H9 (cell line): ENCODE results near the gene NAPB. TPM values are rescaled to one million over a fixed set of nuclear protein-coding genes. Genes with fewer than 3 reads are reported as not detected.

ENCODE experiments used
- DNase-seq: peaks from one replicate; pipeline ENCODE4 v3.0.0-alpha.2; 2017
- H2AFZ ChIP-seq: one replicate; pipeline ENCODE4 v1.6.1; 2013; ENCODE audit warnings: mild to moderate bottlenecking, low read length, control low read depth, moderate library complexity
- H2AK5ac ChIP-seq: 2 replicates; pipeline ENCODE4 v1.6.1; 2013; ENCODE audit warnings: low read length, control low read depth, mixed read lengths; ENCODE audit not compliant: insufficient read length
- H2BK120ac ChIP-seq: one replicate; pipeline ENCODE4 v1.6.1; 2013; ENCODE audit warnings: low read depth, mild to moderate bottlenecking, low read length, control low read depth, inconsistent platforms; ENCODE audit not compliant: poor library complexity, severe bottlenecking
- H2BK12ac ChIP-seq: 2 replicates; pipeline ENCODE4 v1.6.1; 2013; ENCODE audit warnings: low read length, control low read depth, mixed read lengths, low read depth; ENCODE audit not compliant: insufficient read length
- H2BK15ac ChIP-seq: 2 replicates; pipeline ENCODE4 v1.6.1; 2013; ENCODE audit warnings: low read depth, low read length, control low read depth
- H2BK20ac ChIP-seq: one replicate; pipeline ENCODE4 v1.6.1; 2013; ENCODE audit warnings: low read depth, mild to moderate bottlenecking, low read length, control low read depth, inconsistent platforms; ENCODE audit not compliant: poor library complexity, severe bottlenecking
- H2BK5ac ChIP-seq: 2 replicates; pipeline ENCODE4 v1.6.1; 2013; ENCODE audit warnings: low read length, control low read depth, mixed read lengths; ENCODE audit not compliant: insufficient read length
- H3K14ac ChIP-seq: 2 replicates; pipeline ENCODE4 v1.6.1; 2013; ENCODE audit warnings: low read length, control low read depth; ENCODE audit not compliant: insufficient read depth
- H3K18ac ChIP-seq: 2 replicates; pipeline ENCODE4 v1.6.1; 2013; ENCODE audit warnings: low read depth, mild to moderate bottlenecking, mixed read lengths, low read length, control low read depth; ENCODE audit not compliant: insufficient read length
- H3K23ac ChIP-seq: 2 replicates; pipeline ENCODE4 v1.6.1; 2013; ENCODE audit warnings: low read length, control low read depth, mixed read lengths, low read depth; ENCODE audit not compliant: insufficient read length
- H3K23me2 ChIP-seq: 2 replicates; pipeline ENCODE4 v1.6.1; 2013; ENCODE audit warnings: low read depth, mild to moderate bottlenecking, mixed read lengths, low read length, control low read depth; ENCODE audit not compliant: insufficient read length, poor library complexity, severe bottlenecking
- H3K27ac ChIP-seq: 2 replicates; pipeline ENCODE4 v1.5.1; 2013; ENCODE audit warnings: low read length, control low read depth, mixed read lengths, low read depth; ENCODE audit not compliant: insufficient read length
- H3K27me3 ChIP-seq: 2 replicates; pipeline ENCODE4 v1.6.1; 2013; ENCODE audit warnings: low read length, control low read depth, inconsistent platforms; ENCODE audit not compliant: insufficient read depth
- H3K4ac ChIP-seq: 2 replicates; pipeline ENCODE4 v1.6.1; 2013; ENCODE audit warnings: low read depth, mild to moderate bottlenecking, control low read depth, inconsistent platforms, low read length, moderate library complexity
- H3K4me1 ChIP-seq: 2 replicates; pipeline ENCODE4 v1.6.1; 2013; ENCODE audit warnings: low read length, control low read depth, inconsistent platforms; ENCODE audit not compliant: insufficient read depth
- H3K4me2 ChIP-seq: 2 replicates; pipeline ENCODE4 v1.6.1; 2013; ENCODE audit warnings: low read length, control low read depth, mixed read lengths; ENCODE audit not compliant: insufficient read length, insufficient read depth
- H3K56ac ChIP-seq: 2 replicates; pipeline ENCODE4 v1.6.1; 2013; ENCODE audit warnings: low read depth, mild to moderate bottlenecking, mixed read lengths, low read length, control low read depth; ENCODE audit not compliant: insufficient read length
- H3K79me1 ChIP-seq: 2 replicates; pipeline ENCODE4 v1.6.1; 2013; ENCODE audit warnings: low read depth, mild to moderate bottlenecking, moderate library complexity, low read length, control low read depth, inconsistent platforms; ENCODE audit not compliant: insufficient read depth, poor library complexity, severe bottlenecking
- H3K79me2 ChIP-seq: 2 replicates; pipeline ENCODE4 v1.6.1; 2013; ENCODE audit warnings: low read length, control low read depth, inconsistent platforms; ENCODE audit not compliant: insufficient read depth
- H3K9ac ChIP-seq: 2 replicates; pipeline ENCODE4 v1.6.1; 2013; ENCODE audit warnings: low read length, control low read depth, mixed read lengths; ENCODE audit not compliant: insufficient read length; ENCODE audit errors: extremely low read depth
- H3K9me3 ChIP-seq: one replicate; pipeline ENCODE4 v1.6.1; 2013; ENCODE audit warnings: low read depth, low read length, inconsistent platforms; ENCODE audit not compliant: control insufficient read depth
- H3T11ph ChIP-seq: one replicate; pipeline ENCODE4 v1.6.1; 2013; ENCODE audit warnings: mild to moderate bottlenecking, low read length, control low read depth, inconsistent platforms
- H4K20me1 ChIP-seq: one replicate; pipeline ENCODE4 v1.6.1; 2013; ENCODE audit not compliant: control insufficient read depth, insufficient read length, insufficient read depth
- H4K5ac ChIP-seq: 2 replicates; pipeline ENCODE4 v1.6.1; 2013; ENCODE audit warnings: low read depth, mild to moderate bottlenecking, mixed read lengths, low read length, control low read depth; ENCODE audit not compliant: insufficient read length
- H4K8ac ChIP-seq: replicated peaks from 2 replicates; pipeline ENCODE4 v1.6.1; 2013; ENCODE audit warnings: low read length, control low read depth, mixed read lengths, low read depth; ENCODE audit not compliant: insufficient read length
- H4K91ac ChIP-seq: 2 replicates; pipeline ENCODE4 v1.6.1; 2013; ENCODE audit warnings: low read depth, mild to moderate bottlenecking, moderate library complexity, mixed read lengths, low read length, control low read depth; ENCODE audit not compliant: insufficient read length
- H3K27ac Mint-ChIP-seq, 3 experiments: 2 replicates in 2 of 3; 3 replicates in 1 of 3; pipeline ENCODE4 v1.8.0; 2020 to 2021; ENCODE audit warnings: mixed read lengths in 3 of 3, mild to moderate bottlenecking in 1 of 3, moderate library complexity in 1 of 3
- H3K27me3 Mint-ChIP-seq: 2 replicates; pipeline ENCODE4 v1.8.0; 2021; ENCODE audit warnings: low read depth, mild to moderate bottlenecking, moderate library complexity, mixed read lengths
- H3K36me3 Mint-ChIP-seq, 3 experiments: 2 replicates in 2 of 3; 3 replicates in 1 of 3; pipeline ENCODE4 v1.8.0; 2020 to 2021; ENCODE audit warnings: low read depth in 3 of 3, mixed read lengths in 3 of 3; ENCODE audit not compliant: insufficient read depth in 1 of 3
- H3K4me1 Mint-ChIP-seq, 2 experiments: 2 replicates each; pipeline ENCODE4 v1.8.0; 2020; ENCODE audit warnings: mixed read lengths in 2 of 2
- H3K4me3 Mint-ChIP-seq, 2 experiments: 2 replicates in 1 of 2; 3 replicates in 1 of 2; pipeline ENCODE4 v1.8.0; 2020 to 2021; ENCODE audit warnings: mild to moderate bottlenecking in 2 of 2, mixed read lengths in 2 of 2, moderate library complexity in 1 of 2
- H3K9me3 Mint-ChIP-seq, 2 experiments: 2 replicates in 1 of 2; 3 replicates in 1 of 2; pipeline ENCODE4 v1.8.0; 2020; ENCODE audit warnings: mild to moderate bottlenecking in 2 of 2, mixed read lengths in 2 of 2, moderate library complexity in 1 of 2
- WGBS: extraction: QIAGEN DNeasy Blood & Tissue Kit; methylation state at CpG from one replicate; pipeline ENCODE4 v1.1.7; 2013; ENCODE audit warnings: missing lambda C conversion rate, low lambda C conversion rate, mixed read lengths; ENCODE audit not compliant: insufficient read length; ENCODE audit errors: extremely low coverage; 5-methylcytosine and 5-hydroxymethylcytosine counted together
- total RNA-seq: library from RNA; stranded (reverse); gene quantifications from 2 replicates; pipeline ENCODE4 v1.2.1, GENCODE V29; 2021
- TF ChIP-seq, protein P1 (sequence below): fragments of 200-600 bp; sonication (generic); conservative IDR thresholded peaks from 3 replicates; pipeline ENCODE4 v1.8.0; 2021; ENCODE audit warnings: antibody characterized with exemption, mild to moderate bottlenecking

NAPB gene
- total RNA-seq, 1 experiment from 2014 or later = 10.4 TPM

DNA sequence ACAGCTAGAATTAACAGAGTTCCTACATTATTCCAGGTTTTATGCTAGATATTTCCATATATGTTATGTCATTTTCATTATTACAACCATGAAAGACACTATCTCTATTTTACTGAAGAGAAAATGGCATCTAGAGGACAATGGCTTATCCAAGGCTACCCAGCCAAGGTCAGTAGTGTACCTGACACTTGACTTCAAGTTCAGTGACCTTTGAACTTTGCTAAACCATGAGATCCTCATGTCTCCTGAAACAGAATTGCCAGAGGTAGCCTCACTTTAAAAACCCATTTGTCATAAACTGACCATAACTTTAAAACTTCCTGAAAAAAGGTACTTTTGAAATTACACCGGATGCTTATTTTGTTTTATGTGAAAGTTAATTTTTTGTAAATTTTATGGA lies 14.4 kb downstream of the NAPB start:
- no peaks in the 10 kb centered on the region for H4K20me1 ChIP-seq
- H3K27ac Mint-ChIP-seq = no peak overlapping the region
- no peak overlapping the region for H2BK120ac ChIP-seq
- H2BK5ac ChIP-seq = no peak overlapping the region
- no peaks in the 10 kb centered on the region for H3K27me3 ChIP-seq
- no peak overlapping the region for H3K9ac ChIP-seq
- H3K9me3 ChIP-seq = no peaks in the 10 kb centered on the region
- no peak overlapping the region for H3K18ac ChIP-seq
- no peak overlapping the region for H2BK20ac ChIP-seq
- no peak overlapping the region for H3K23ac ChIP-seq
- H4K8ac ChIP-seq = no peak overlapping the region
- H3K4me2 ChIP-seq = no peak overlapping the region
- no peaks in the 10 kb centered on the region for H3K23me2 ChIP-seq
- H2BK15ac ChIP-seq = no peak overlapping the region
- H4K91ac ChIP-seq = no peak overlapping the region
- no peak overlapping the region for H3K4ac ChIP-seq
- TF ChIP-seq, protein P1, sequence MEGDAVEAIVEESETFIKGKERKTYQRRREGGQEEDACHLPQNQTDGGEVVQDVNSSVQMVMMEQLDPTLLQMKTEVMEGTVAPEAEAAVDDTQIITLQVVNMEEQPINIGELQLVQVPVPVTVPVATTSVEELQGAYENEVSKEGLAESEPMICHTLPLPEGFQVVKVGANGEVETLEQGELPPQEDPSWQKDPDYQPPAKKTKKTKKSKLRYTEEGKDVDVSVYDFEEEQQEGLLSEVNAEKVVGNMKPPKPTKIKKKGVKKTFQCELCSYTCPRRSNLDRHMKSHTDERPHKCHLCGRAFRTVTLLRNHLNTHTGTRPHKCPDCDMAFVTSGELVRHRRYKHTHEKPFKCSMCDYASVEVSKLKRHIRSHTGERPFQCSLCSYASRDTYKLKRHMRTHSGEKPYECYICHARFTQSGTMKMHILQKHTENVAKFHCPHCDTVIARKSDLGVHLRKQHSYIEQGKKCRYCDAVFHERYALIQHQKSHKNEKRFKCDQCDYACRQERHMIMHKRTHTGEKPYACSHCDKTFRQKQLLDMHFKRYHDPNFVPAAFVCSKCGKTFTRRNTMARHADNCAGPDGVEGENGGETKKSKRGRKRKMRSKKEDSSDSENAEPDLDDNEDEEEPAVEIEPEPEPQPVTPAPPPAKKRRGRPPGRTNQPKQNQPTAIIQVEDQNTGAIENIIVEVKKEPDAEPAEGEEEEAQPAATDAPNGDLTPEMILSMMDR = no peak
- H2AK5ac ChIP-seq = no peak overlapping the region
- no peaks in the 10 kb centered on the region for H3K9me3 Mint-ChIP-seq
- peaks cover 14% of the 10 kb centered on the region; the same call in 1 of the 2 replicates for H3K79me2 ChIP-seq
- no peak overlapping the region for H3K14ac ChIP-seq
- H3K79me1 ChIP-seq = no peaks in the 10 kb centered on the region
- H3K27me3 Mint-ChIP-seq = no peaks in the 10 kb centered on the region
- peaks cover 0 to 6% (median 5%) of the 10 kb centered on the region in 3 experiments; a peak in 4 of 7 replicates for H3K36me3 Mint-ChIP-seq
- no peak overlapping the region for H3K27ac ChIP-seq
- no peak for DNase-seq
- no peak overlapping the region for H4K5ac ChIP-seq
- WGBS = no CpG with 5 or more reads among the region's 1 CpG
- no peaks in the 10 kb centered on the region; the same call in 1 of the 2 replicates for H3K4me1 ChIP-seq
- no peak overlapping the region for H3T11ph ChIP-seq
- H3K4me3 Mint-ChIP-seq = no peak overlapping the region
- no peak overlapping the region for H2BK12ac ChIP-seq
- peaks cover 5 to 16% of the 10 kb centered on the region in 2 experiments for H3K4me1 Mint-ChIP-seq
- H2AFZ ChIP-seq = no peak overlapping the region
- no peak overlapping the region for H3K56ac ChIP-seq
